Lower leg skin (tissue), 4 donors: ENCODE measurements around the gene BFAR. TPM values are rescaled to one million over a fixed set of nuclear protein-coding genes. Genes with fewer than 3 reads are reported as not detected.

Source experiments
- DNase-seq, 2 donors: peaks; one replicate each; pipeline ENCODE4 v3.0.0-alpha.2; 2019; ENCODE audit warnings: low spot score in 2 of 2
- H3K4me3 ChIP-seq: fragments of 200-600 bp; sonication (generic); 2 replicates; pipeline ENCODE4 v1.5.1; 2017; ENCODE audit warnings: mild to moderate bottlenecking, low read depth; ENCODE audit not compliant: poor library complexity, severe bottlenecking
- POLR2A ChIP-seq, 2 donors: fragments of 450-650 bp; IDR thresholded peaks; one replicate each; pipeline ENCODE4 v1.6.1; 2016 to 2017; ENCODE audit warnings: antibody characterized with exemption in 2 of 2, mild to moderate bottlenecking in 1 of 2, moderate library complexity in 1 of 2
- WGBS, 2 donors: methylation state at CpG; one replicate each; pipeline ENCODE4 v1.1.5; 2018; 5-methylcytosine and 5-hydroxymethylcytosine counted together
- intact Hi-C: fragments of 100-400 bp; cut with DNase I; formaldehyde crosslinking; loops from one replicate; pipeline ENCODE4 v1.15.0; 2023; ENCODE audit warnings: low total_unique reads
- total RNA-seq, 4 donors: library from RNA; depleted of rRNA; stranded (reverse); fragments of >200 nt; gene quantifications; one replicate each; pipeline ENCODE4 v1.1.0, GENCODE V29; 2016
- TF ChIP-seq, protein P1 (sequence below), 3 donors: fragments of 450-650 bp; IDR thresholded peaks; one replicate each; pipeline ENCODE4 v1.5.1; 2016; ENCODE audit warnings: antibody characterized with exemption in 3 of 3, mild to moderate bottlenecking in 3 of 3, moderate library complexity in 2 of 3

The BFAR gene
- total RNA-seq, 4 donors from 2014 or later = 37.6 to 64.2 (median 53.6) TPM

DNA sequence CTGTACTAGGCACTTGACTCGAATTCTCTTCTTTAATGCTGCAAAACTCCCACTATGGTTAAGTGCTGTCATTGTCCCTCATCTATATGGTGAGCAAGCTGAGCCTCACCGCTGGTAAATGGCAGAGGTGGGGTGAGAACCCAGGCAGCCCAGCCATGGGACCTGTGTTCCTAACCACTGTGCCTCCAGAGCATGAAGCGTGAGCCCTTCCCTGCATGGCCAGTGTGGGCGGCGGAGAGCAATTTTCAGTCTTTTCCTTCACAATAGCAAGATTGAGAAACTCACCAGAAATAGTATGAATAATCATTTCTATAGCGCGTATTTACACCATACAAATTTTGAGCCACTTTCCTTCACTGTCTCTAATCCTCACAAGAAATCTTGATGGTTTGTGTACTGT lies 9.2 kb downstream of the BFAR start:
- intact Hi-C loops = no loop called here
- TF ChIP-seq, protein P1, sequence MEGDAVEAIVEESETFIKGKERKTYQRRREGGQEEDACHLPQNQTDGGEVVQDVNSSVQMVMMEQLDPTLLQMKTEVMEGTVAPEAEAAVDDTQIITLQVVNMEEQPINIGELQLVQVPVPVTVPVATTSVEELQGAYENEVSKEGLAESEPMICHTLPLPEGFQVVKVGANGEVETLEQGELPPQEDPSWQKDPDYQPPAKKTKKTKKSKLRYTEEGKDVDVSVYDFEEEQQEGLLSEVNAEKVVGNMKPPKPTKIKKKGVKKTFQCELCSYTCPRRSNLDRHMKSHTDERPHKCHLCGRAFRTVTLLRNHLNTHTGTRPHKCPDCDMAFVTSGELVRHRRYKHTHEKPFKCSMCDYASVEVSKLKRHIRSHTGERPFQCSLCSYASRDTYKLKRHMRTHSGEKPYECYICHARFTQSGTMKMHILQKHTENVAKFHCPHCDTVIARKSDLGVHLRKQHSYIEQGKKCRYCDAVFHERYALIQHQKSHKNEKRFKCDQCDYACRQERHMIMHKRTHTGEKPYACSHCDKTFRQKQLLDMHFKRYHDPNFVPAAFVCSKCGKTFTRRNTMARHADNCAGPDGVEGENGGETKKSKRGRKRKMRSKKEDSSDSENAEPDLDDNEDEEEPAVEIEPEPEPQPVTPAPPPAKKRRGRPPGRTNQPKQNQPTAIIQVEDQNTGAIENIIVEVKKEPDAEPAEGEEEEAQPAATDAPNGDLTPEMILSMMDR (IDR thresholded peaks at IDR 0.05) = no peak
- no peak for TF ChIP-seq POLR2A (IDR thresholded peaks at IDR 0.05)

GRCh38 chr16:14649816-14650215 lies 17.1 kb downstream of the BFAR start:
- no peak overlapping the region for H3K4me3 ChIP-seq
- TF ChIP-seq, protein P1 (IDR thresholded peaks at IDR 0.05) = no peak
- TF ChIP-seq POLR2A (IDR thresholded peaks at IDR 0.05) = no peak
- WGBS, 2 donors = 97 to 98% methylated on average over 10 of the region's 10 CpGs
- intact Hi-C loops = no loop called here
- DNase-seq = no peak

More for the DNA sequence above, 9.2 kb downstream of the BFAR start:
- no peak for DNase-seq
- no peak overlapping the region for H3K4me3 ChIP-seq
- WGBS, 2 donors = 94% methylated on average over 7 of the region's 7 CpGs

DNA sequence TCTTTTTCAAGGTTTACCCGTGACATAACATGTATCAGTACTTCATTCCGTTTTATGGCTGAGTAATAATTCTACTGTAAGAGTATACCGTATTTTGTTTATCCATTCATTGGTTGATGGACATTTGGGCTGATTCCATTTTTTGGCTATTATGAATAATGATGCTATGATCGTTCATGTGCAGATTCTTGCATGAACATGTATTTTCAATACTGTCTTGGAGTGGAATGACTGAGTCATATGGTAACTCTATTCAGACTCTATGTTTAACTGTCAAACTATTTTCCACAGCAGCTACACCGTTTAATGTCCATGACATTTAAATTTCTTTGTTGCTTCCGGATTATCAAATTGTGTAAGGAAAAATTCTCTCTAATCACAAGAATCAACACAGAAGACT lies 17.9 kb downstream of the BFAR start:
- intact Hi-C loops = no loop called here
- 56 to 61% methylated on average over 6 of the region's 6 CpGs for WGBS, 2 donors
- DNase-seq = no peak
- no peak overlapping the region for H3K4me3 ChIP-seq
- no peak for TF ChIP-seq POLR2A (IDR thresholded peaks at IDR 0.05)
- TF ChIP-seq, protein P1 (IDR thresholded peaks at IDR 0.05) = no peak

- no peak for DNase-seq
- intact Hi-C loops = no loop called here
- 92 to 94% methylated on average over 2 of the region's 2 CpGs for WGBS, 2 donors
- no peak overlapping the region for H3K4me3 ChIP-seq
- TF ChIP-seq, protein P1 (IDR thresholded peaks at IDR 0.05) = no peak
- TF ChIP-seq POLR2A (IDR thresholded peaks at IDR 0.05) = no peak
Measured at GRCh38 chr16:14652726-14653125, 20.0 kb downstream of the BFAR start.

- TF ChIP-seq POLR2A (IDR thresholded peaks at IDR 0.05) = no peak
- TF ChIP-seq, protein P1 (IDR thresholded peaks at IDR 0.05) = no peak
- H3K4me3 ChIP-seq = no peak overlapping the region
- intact Hi-C loops = no loop called here
- DNase-seq = no peak
- WGBS, 2 donors = 54 to 90% methylated on average over 2 of the region's 2 CpGs
Measured at GRCh38 chr16:14658063-14658462, 25.3 kb downstream of the BFAR start.
